ENCODE results near the gene NID2.

The NID2 gene

GRCh38 chr14:52077256-52077979, 8.6 kb upstream of the NID2 start:
- no peak overlapping the region for H3K27ac ChIP-seq
- ChIA-PET POLR2A (ENCODE audit: low non-redundant PET) (no interaction called here), CTCF (interaction anchor here (0.6 kb wide), 1 partner anchor 82 kb away, joined by 4 read pairs; no protein-coding TSS in a partner anchor)
- no peak for DNase-seq (ENCODE audit: low spot score)
- no peak for TF ChIP-seq CTCF (conservative IDR thresholded peaks at IDR 0.05; ENCODE audit: low read depth)

GRCh38 chr14:52076334-52076733, 7.5 kb upstream of the NID2 start:
- H3K27ac ChIP-seq = no peak overlapping the region
- CTCF ChIA-PET = no interaction called here
- no peak for TF ChIP-seq CTCF (conservative IDR thresholded peaks at IDR 0.05; ENCODE audit: low read depth)
- POLR2A ChIA-PET (ENCODE audit: low non-redundant PET) = no interaction called here
- DNase-seq (ENCODE audit: low spot score) = no peak

GRCh38 chr14:52075371-52075770, 6.5 kb upstream of the NID2 start:
- CTCF ChIA-PET = no interaction called here
- POLR2A ChIA-PET (ENCODE audit: low non-redundant PET) = no interaction called here
- no peak overlapping the region for H3K27ac ChIP-seq
- no peak for TF ChIP-seq CTCF (conservative IDR thresholded peaks at IDR 0.05; ENCODE audit: low read depth)
- no peak for DNase-seq (ENCODE audit: low spot score)

- POLR2A ChIA-PET (ENCODE audit: low non-redundant PET) = no interaction called here
- CTCF ChIA-PET = interaction anchor here (0.9 kb wide), 1 partner anchor 1273 kb away, joined by 4 read pairs; no protein-coding TSS in a partner anchor
- no peak for DNase-seq (ENCODE audit: low spot score)
- TF ChIP-seq CTCF (conservative IDR thresholded peaks at IDR 0.05; ENCODE audit: low read depth) = no peak
- no peak overlapping the region for H3K27ac ChIP-seq
These were observed 4.4 kb upstream of the NID2 start for GRCh38 chr14:52073251-52073650.

DNA sequence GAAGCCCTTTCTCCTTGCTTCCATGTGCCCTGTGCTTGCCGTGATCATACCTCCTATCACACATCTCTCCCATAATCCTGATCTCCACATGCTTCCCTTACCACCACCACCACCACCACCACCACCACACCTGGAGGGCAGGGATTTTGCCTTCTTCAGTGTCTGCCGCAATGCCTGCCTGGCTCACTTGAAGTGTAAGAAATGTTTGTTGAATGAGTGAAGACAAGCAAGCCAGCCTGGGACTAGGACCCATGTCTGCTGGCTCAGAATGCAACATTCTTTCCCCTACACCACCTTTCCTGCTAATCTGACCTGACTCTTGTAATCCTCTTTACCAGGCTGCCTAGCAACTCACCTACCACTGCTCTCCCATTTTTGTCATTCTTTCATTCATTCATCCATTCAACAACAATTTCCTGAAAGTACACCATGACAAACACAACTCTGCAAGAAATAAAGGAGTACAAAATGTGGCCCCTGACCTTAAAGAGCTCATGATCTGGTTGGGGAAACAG, 3.5 kb upstream of the NID2 start:
- POLR2A ChIA-PET (ENCODE audit: low non-redundant PET) = no interaction called here
- CTCF ChIA-PET = interaction anchor here (0.9 kb wide), 1 partner anchor 1273 kb away, joined by 4 read pairs; no protein-coding TSS in a partner anchor
- no peak for DNase-seq (ENCODE audit: low spot score)
- no peak for TF ChIP-seq CTCF (conservative IDR thresholded peaks at IDR 0.05; ENCODE audit: low read depth)
- no peak overlapping the region for H3K27ac ChIP-seq

DNA sequence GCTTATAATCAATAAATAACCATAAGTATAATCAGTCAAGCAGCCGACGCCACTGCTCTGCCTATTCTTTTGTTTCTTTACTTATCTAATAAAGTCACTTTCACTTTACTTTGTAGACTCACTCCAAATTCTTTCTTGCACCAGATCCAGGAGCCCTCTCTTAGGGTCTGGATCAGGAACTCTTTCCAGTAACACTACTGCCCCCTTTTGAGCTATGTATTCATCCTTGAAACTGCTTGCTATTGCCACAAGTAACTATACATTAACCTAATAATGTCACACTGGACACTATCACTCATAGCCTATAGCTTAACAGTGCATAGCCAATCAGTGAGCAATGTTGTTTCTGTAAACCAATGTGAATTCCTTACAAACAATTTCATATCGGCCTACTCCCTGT, 2.8 kb upstream of the NID2 start:
- TF ChIP-seq CTCF (conservative IDR thresholded peaks at IDR 0.05; ENCODE audit: low read depth) = no peak
- POLR2A ChIA-PET (ENCODE audit: low non-redundant PET) = no interaction called here
- no peak for DNase-seq (ENCODE audit: low spot score)
- no peak overlapping the region for H3K27ac ChIP-seq
- CTCF ChIA-PET = no interaction called here

Measured in RWPE1 (cell line).